ENCODE measurements around the gene CRAMP1.

- TF ChIP-seq FOSL1 (IDR thresholded peaks at IDR 0.05; ENCODE audit: low read depth) (no peak), CTCF (IDR thresholded peaks at IDR 0.05 in 2 of 3, conservative IDR thresholded peaks at IDR 0.05 in 1 of 3; ENCODE audit: borderline replicate concordance in 1 of 3, insufficient read depth in 1 of 3, low read depth in 2 of 3, low read length in 2 of 3) (no peak), EZH2 (IDR thresholded peaks at IDR 0.05) (no peak), POLR2AphosphoS5 (IDR thresholded peaks at IDR 0.05; ENCODE audit: low read depth, low read length) (no peak), YY1 (IDR thresholded peaks at IDR 0.05; ENCODE audit: extremely low read depth, insufficient replicate concordance, low read depth, low read length) (no peak), ATF3 (IDR thresholded peaks at IDR 0.05) (no peak), POLR2A (IDR thresholded peaks at IDR 0.05; ENCODE audit: borderline replicate concordance, extremely low read depth, insufficient read depth, insufficient read length) (no peak), SIN3A (IDR thresholded peaks at IDR 0.05; ENCODE audit: low read depth) (no peak), ZFX (IDR thresholded peaks at IDR 0.05) (no peak), CEBPB (IDR thresholded peaks at IDR 0.05; ENCODE audit: low read depth) (no peak)
Observed at GRCh38 chr16:1635070-1635469, 22.9 kb downstream of the CRAMP1 start.
